RWPE1 (cell line): Measurements from ENCODE around the gene ZRANB3.

Source experiments
- CTCF ChIA-PET: fragments of 350-600 bp; sonication (Branson Sonifier 250); formaldehyde crosslinking; extraction: SDS; loops from one replicate; lab custom pipeline; 2021; lab: Yijun Ruan, JAX
- POLR2A ChIA-PET: fragments of 400-600 bp; formaldehyde crosslinking; extraction: SDS; loops from one replicate; lab custom pipeline; 2020; ENCODE audit warnings: antibody characterized with exemption; ENCODE audit not compliant: low non-redundant PET; lab: Yijun Ruan, JAX
- DNase-seq: peaks from one replicate; pipeline ENCODE4 v3.0.0; 2012; ENCODE audit warnings: low spot score
- H3K27ac ChIP-seq: fragments of 450-650 bp; 2 replicates; pipeline ENCODE4 v1.5.1; 2017
- CTCF ChIP-seq: fragments of 450-650 bp; conservative IDR thresholded peaks from 2 replicates; pipeline ENCODE4 v1.5.1; 2017; ENCODE audit warnings: low read depth, mild to moderate bottlenecking

ZRANB3 gene

DNA sequence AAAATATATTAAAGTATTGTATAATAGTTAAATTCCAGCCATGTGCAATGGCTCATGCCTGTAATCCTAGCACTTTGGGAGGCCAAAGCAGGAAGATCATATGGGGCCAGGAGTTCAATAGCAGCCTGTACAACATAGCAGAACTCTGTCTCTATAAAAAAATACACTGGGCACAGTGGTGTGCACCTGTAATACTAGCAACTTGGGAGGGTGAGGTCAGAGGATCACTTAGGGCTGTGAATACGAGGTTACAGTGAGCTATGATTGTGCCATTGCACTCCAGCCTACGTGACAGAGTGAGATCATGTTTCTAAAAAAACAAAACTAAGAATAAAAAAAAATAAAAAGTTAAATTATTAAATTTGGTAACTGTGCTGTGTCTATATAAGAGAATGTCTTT lies 36.1 kb downstream of the ZRANB3 start:
- DNase-seq: no peak
- TF ChIP-seq CTCF: no peak
- ChIA-PET POLR2A (no interaction called here), CTCF (no interaction called here)
- H3K27ac ChIP-seq: no peak overlapping the region

- POLR2A ChIA-PET: no interaction called here
- TF ChIP-seq CTCF: no peak
- DNase-seq: no peak
- CTCF ChIA-PET: no interaction called here
- H3K27ac ChIP-seq: no peak overlapping the region
Observed at GRCh38 chr2:135494503-135494902, 36.5 kb downstream of the ZRANB3 start.

GRCh38 chr2:135490376-135490775 lies 40.6 kb downstream of the ZRANB3 start:
- POLR2A ChIA-PET: no interaction called here
- DNase-seq: no peak
- CTCF ChIA-PET: no interaction called here
- TF ChIP-seq CTCF: no peak
- H3K27ac ChIP-seq: no peak overlapping the region

DNA sequence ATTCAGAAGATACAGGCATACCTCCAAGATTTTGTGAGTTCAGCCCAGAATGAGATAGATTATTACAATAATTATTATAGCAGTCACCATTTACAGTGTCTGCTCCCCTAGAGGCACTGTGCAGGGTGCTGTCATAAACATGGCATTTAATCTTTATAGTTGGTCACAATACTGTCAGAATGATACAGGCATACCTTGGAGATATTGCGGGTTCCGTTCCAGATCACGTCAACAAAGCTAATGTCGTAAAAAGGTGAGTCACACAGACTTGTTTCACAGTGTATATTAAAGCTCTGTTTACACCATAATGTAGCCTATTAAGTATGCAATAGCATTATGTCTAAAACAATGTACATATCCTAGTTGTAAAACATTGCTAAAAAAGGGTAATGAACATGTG lies 45.6 kb downstream of the ZRANB3 start:
- ChIA-PET POLR2A (no interaction called here), CTCF (no interaction called here)
- no peak for DNase-seq
- TF ChIP-seq CTCF: no peak
- no peak overlapping the region for H3K27ac ChIP-seq

- ChIA-PET POLR2A (no interaction called here), CTCF (interaction anchor here (0.6 to 0.9 kb wide), 2 partner anchors 235 to 260 kb away, joined by 3 read pairs; no protein-coding TSS in a partner anchor)
- no peak for DNase-seq
- TF ChIP-seq CTCF: no peak
- no peak overlapping the region for H3K27ac ChIP-seq
Observed at GRCh38 chr2:135475128-135475527, 55.9 kb downstream of the ZRANB3 start.

GRCh38 chr2:135473567-135473966 lies 57.5 kb downstream of the ZRANB3 start:
- ChIA-PET CTCF (interaction anchor here (0.6 to 1.3 kb wide), 6 partner anchors 9 to 488 kb away, joined by 3 to 8 read pairs (median 3); no protein-coding TSS in a partner anchor), POLR2A (no interaction called here)
- no peak overlapping the region for H3K27ac ChIP-seq
- peak; percentile 24 for DNase-seq
- TF ChIP-seq CTCF: 0 out of 2 replicates have a peak, but pooled peaks have one; percentile 9
